ENCODE measurements around the gene SMPD3. TPM values are rescaled to one million over a fixed set of nuclear protein-coding genes. Genes with fewer than 3 reads are reported as not detected.

Gene SMPD3
- total RNA-seq, 1 experiment from 2014 or later: 0.03 TPM

GRCh38 chr16:68358951-68359350 is 89.4 kb downstream of the SMPD3 start:
- no peak for DNase-seq (ENCODE audit: low read depth, low spot score)
- in situ Hi-C loops (cut with HindIII; ENCODE audit: low pct_unique_long_range_greater_than_20kb, low sequenced_read_pairs): no loop called here

- no peak for DNase-seq (ENCODE audit: low read depth, low spot score)
- in situ Hi-C loops (cut with HindIII; ENCODE audit: low pct_unique_long_range_greater_than_20kb, low sequenced_read_pairs): no loop called here
Observed at GRCh38 chr16:68357923-68358322, 90.4 kb downstream of the SMPD3 start.

GRCh38 chr16:68357521-68357922 is 90.8 kb downstream of the SMPD3 start:
- no peak for DNase-seq (ENCODE audit: low read depth, low spot score)
- in situ Hi-C loops (cut with HindIII; ENCODE audit: low pct_unique_long_range_greater_than_20kb, low sequenced_read_pairs): no loop called here

- DNase-seq (ENCODE audit: low read depth, low spot score): no peak
- in situ Hi-C loops (cut with HindIII; ENCODE audit: low pct_unique_long_range_greater_than_20kb, low sequenced_read_pairs): no loop called here
Observed at GRCh38 chr16:68356919-68357286, 91.4 kb downstream of the SMPD3 start.

GRCh38 chr16:68356249-68356918 is 91.9 kb downstream of the SMPD3 start:
- no peak for DNase-seq (ENCODE audit: low read depth, low spot score)
- in situ Hi-C loops (cut with HindIII; ENCODE audit: low pct_unique_long_range_greater_than_20kb, low sequenced_read_pairs): no loop called here

GRCh38 chr16:68355447-68356248 is 92.7 kb downstream of the SMPD3 start:
- in situ Hi-C loops (cut with HindIII; ENCODE audit: low pct_unique_long_range_greater_than_20kb, low sequenced_read_pairs): no loop called here
- DNase-seq (ENCODE audit: low read depth, low spot score): no peak

GRCh38 chr16:68354816-68355215 is 93.5 kb downstream of the SMPD3 start:
- no peak for DNase-seq (ENCODE audit: low read depth, low spot score)
- in situ Hi-C loops (cut with HindIII; ENCODE audit: low pct_unique_long_range_greater_than_20kb, low sequenced_read_pairs): no loop called here

- in situ Hi-C loops (cut with HindIII; ENCODE audit: low pct_unique_long_range_greater_than_20kb, low sequenced_read_pairs): no loop called here
- no peak for DNase-seq (ENCODE audit: low read depth, low spot score)
Observed at GRCh38 chr16:68353366-68353765, 94.9 kb downstream of the SMPD3 start.

- in situ Hi-C loops (cut with HindIII; ENCODE audit: low pct_unique_long_range_greater_than_20kb, low sequenced_read_pairs): no loop called here
- no peak for DNase-seq (ENCODE audit: low read depth, low spot score)
Observed at GRCh38 chr16:68351991-68352431, 96.3 kb downstream of the SMPD3 start.

- DNase-seq (ENCODE audit: low read depth, low spot score): no peak
- in situ Hi-C loops (cut with HindIII; ENCODE audit: low pct_unique_long_range_greater_than_20kb, low sequenced_read_pairs): no loop called here
Observed at GRCh38 chr16:68351463-68351862, 96.8 kb downstream of the SMPD3 start.

GRCh38 chr16:68350813-68351350 is 97.4 kb downstream of the SMPD3 start:
- in situ Hi-C loops (cut with HindIII; ENCODE audit: low pct_unique_long_range_greater_than_20kb, low sequenced_read_pairs): no loop called here
- DNase-seq (ENCODE audit: low read depth, low spot score): no peak

- peak; percentile 57 for DNase-seq (ENCODE audit: low read depth, low spot score)
- in situ Hi-C loops (cut with HindIII; ENCODE audit: low pct_unique_long_range_greater_than_20kb, low sequenced_read_pairs): no loop called here
Observed at GRCh38 chr16:68349838-68350410, 98.4 kb downstream of the SMPD3 start.

- DNase-seq (ENCODE audit: low read depth, low spot score): no peak
- in situ Hi-C loops (cut with HindIII; ENCODE audit: low pct_unique_long_range_greater_than_20kb, low sequenced_read_pairs): no loop called here
Observed at GRCh38 chr16:68348639-68349445, 99.5 kb downstream of the SMPD3 start.

GRCh38 chr16:68347605-68348004 is 100.7 kb downstream of the SMPD3 start:
- no peak for DNase-seq (ENCODE audit: low read depth, low spot score)

GRCh38 chr16:68346892-68347480 is 101.3 kb downstream of the SMPD3 start:
- in situ Hi-C loops (cut with HindIII; ENCODE audit: low pct_unique_long_range_greater_than_20kb, low sequenced_read_pairs): no loop called here
- DNase-seq (ENCODE audit: low read depth, low spot score): no peak

More at GRCh38 chr16:68347605-68348004, 100.7 kb downstream of the SMPD3 start:
- in situ Hi-C loops (cut with HindIII; ENCODE audit: low pct_unique_long_range_greater_than_20kb, low sequenced_read_pairs): no loop called here

- in situ Hi-C loops (cut with HindIII; ENCODE audit: low pct_unique_long_range_greater_than_20kb, low sequenced_read_pairs): no loop called here
Observed at GRCh38 chr16:68345958-68346635, 102.2 kb downstream of the SMPD3 start.

GRCh38 chr16:68345351-68345810 is 102.9 kb downstream of the SMPD3 start:
- in situ Hi-C loops (cut with HindIII; ENCODE audit: low pct_unique_long_range_greater_than_20kb, low sequenced_read_pairs): no loop called here
- no peak for DNase-seq (ENCODE audit: low read depth, low spot score)

More at GRCh38 chr16:68345958-68346635, 102.2 kb downstream of the SMPD3 start:
- DNase-seq (ENCODE audit: low read depth, low spot score): no peak

Measured in SK-MEL-5 (cell line).